Epidermal melanocyte (primary cell): ENCODE data around the gene PER2.
"Not testable (repeated sequence)": the region's sequence is repeated elsewhere in the genome, so short reads cannot be mapped to it uniquely, and the experiment has no call there.

Experiments used
- DNase-seq: peaks from one replicate; pipeline ENCODE4 v3.0.0; 2011; ENCODE audit warnings: low spot score; ENCODE audit not compliant: insufficient read length

The PER2 gene

GRCh38 chr2:238287737-238288649 lies at the start of gene PER2:
TSS of gene PER2 (minus strand) at chr2:238288610. CDS start at chr2:238277936, 10,674 bp downstream.
- no peak for DNase-seq

DNA sequence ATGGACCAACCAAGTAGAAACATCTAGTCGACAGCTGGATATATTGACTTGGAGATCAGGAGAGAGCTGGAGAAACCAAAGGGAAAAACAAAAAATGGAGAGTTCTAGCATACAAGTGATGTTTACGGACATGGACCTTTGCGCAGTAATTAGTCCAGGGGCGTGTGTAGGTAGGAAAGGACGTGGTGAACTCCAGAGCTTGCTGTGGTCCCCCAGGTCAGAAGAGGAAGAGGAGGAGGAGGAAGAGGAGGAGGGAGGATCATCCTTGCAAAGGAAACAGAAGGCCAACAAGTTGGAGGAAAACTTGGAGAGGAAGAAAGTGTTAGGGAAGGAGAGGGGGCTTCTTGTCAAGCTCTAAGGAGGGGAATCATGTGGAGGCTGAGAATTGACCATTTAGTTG lies 49.4 kb upstream of the PER2 start:
- no peak for DNase-seq

- DNase-seq, result no peak
These were observed 48.5 kb upstream of the PER2 start for GRCh38 chr2:238336793-238337444.

DNA sequence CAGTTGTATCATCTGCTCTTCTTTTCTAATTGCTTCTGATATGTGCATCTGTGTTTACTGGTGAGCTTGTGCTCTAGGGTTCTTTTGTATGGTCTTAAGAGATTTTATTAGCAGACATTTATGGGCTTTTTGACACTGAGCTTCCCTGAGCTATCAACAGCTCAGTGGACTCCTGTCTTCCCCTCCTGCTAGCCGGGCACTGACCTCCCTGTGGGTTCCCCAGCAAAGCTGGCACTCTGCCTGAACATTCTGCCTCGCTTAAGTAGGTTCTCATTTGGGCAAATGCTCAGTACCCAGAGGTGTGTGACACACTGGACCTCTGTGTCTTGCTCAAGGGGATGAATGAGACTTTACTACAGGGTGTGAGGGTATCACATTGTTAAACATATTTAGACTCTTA lies 47.7 kb upstream of the PER2 start:
- DNase-seq, result no peak

- DNase-seq, result not testable (repeated sequence)
These were observed 47.2 kb upstream of the PER2 start for GRCh38 chr2:238335591-238335990.

- no peak for DNase-seq
These were observed 46.5 kb upstream of the PER2 start for GRCh38 chr2:238334885-238335284.

GRCh38 chr2:238331916-238332315 lies 43.5 kb upstream of the PER2 start:
- DNase-seq, result no peak

DNA sequence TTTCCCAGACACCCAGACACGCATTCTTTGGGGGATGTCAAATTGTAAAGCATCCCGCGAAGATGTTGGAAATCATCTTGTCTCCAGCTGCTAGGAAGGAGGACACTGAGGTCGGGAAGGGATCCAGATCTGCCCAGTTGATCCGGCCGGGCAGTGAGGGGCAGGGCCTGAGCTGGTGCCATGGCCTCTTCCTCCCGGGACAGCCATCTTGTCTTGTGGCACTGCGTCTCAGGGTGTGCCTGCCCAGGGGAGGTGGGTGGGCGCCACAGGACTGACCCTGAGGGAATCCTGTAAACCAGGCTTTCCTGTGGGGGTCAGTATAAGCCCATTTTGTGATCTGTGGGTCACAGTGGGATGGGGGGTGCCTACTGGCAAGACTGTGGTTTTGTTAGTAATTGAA lies 42.0 kb upstream of the PER2 start:
- no peak for DNase-seq

DNA sequence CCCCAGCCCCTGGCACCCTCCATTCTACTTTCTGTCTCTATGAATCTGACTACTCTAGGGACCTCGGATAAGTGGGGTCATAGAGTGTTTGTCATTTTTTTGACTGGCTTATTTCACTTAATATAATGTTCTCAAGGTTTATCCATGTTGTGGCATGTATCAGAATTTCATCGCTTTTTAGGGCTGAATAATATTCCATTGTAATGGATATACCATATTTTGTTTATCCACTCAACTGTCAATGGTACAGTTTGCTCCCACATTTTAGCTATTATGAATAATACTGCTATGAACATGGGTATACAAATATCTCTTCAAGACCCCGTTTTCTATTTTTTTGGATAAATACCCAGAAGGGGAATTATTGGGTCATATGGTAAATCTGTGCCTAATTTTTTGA lies 39.3 kb upstream of the PER2 start:
- DNase-seq, result no peak

DNA sequence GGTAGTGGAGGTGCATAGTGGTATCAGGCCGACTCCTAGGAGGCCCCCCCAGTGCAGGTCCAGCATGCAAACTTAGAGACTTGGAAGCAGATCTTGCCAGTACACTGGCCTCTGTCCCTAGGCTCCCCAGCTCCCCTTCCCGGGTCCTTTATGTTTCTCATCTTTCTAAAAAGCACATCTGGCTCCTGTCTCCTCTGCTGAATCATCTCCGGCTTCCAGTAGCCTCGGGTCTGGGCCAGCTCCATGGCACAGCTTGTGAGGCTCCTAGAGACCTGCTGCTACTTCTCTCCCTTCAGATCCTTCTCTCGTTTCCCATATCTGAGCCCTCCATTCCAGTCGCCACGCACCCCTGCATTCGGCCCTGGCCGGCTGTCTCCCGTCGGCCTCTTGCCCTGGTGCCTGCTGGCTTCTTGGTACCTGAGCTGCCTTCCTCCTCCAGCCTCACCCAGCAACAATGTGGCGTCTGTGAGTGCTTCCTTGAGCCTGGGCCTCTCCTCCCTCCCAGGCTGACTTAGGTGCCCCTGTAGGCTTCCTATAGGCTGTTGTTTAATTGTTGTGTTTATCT lies 38.5 kb upstream of the PER2 start:
- DNase-seq, result no peak

- DNase-seq, result no peak
These were observed 37.3 kb upstream of the PER2 start for GRCh38 chr2:238325694-238326093.

GRCh38 chr2:238324248-238324647 lies 35.8 kb upstream of the PER2 start:
- DNase-seq, result not testable (repeated sequence)

- no peak for DNase-seq
These were observed 33.6 kb upstream of the PER2 start for GRCh38 chr2:238322001-238322411.

GRCh38 chr2:238321467-238321866 lies 33.1 kb upstream of the PER2 start:
- DNase-seq, result no peak

GRCh38 chr2:238320648-238321281 lies 32.4 kb upstream of the PER2 start:
- DNase-seq, result no peak

DNA sequence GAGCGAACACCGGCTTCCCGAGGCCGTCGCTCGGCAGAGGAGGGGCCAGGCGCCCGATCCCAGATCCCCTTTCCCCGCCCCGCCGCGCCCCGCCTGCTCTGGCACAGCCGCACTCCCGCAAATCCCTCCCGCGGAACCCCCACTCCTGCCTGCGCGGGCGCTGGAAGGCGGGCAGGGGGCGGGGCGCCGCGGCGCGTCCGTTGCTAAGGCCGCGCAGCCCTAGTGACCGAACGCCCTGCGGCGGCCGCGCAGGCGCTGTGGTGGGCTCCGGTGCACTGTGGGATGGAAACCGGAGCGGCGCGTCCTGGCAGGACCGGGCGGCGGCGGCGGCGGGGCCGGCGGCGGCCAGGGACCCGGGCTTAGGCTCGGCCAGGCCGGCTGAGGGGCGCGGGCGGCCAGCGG lies 31.8 kb upstream of the PER2 start, which contains the start of gene TRAF3IP1:
TRAF3IP1 (plus strand) TSS at position 273 of the 402 bp plus-strand sequence. CDS start 145 bp downstream, outside the sequence.
- peak; percentile 97 for DNase-seq

- DNase-seq, result no peak
These were observed 26.7 kb upstream of the PER2 start for GRCh38 chr2:238315031-238315595.

GRCh38 chr2:238314576-238314975 lies 26.2 kb upstream of the PER2 start:
- DNase-seq, result no peak

DNA sequence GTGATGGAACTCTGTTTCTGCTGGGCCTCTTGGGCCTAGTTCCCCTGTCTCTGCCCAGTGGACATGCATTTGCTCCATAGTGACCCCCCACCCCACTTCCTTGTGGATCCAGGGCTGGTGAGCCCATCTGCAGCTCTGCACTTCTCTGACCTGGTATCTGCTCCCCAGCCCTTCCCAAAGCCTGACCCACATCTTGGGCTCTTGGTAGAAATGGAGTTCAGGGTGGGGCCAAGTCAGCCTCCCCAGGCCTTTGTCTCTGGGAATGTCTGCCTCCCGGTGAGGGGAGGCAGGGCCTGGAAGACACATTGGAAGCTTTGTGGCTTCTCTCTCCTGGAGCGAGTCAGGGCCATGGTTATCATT lies 25.6 kb upstream of the PER2 start:
- no peak for DNase-seq

DNA sequence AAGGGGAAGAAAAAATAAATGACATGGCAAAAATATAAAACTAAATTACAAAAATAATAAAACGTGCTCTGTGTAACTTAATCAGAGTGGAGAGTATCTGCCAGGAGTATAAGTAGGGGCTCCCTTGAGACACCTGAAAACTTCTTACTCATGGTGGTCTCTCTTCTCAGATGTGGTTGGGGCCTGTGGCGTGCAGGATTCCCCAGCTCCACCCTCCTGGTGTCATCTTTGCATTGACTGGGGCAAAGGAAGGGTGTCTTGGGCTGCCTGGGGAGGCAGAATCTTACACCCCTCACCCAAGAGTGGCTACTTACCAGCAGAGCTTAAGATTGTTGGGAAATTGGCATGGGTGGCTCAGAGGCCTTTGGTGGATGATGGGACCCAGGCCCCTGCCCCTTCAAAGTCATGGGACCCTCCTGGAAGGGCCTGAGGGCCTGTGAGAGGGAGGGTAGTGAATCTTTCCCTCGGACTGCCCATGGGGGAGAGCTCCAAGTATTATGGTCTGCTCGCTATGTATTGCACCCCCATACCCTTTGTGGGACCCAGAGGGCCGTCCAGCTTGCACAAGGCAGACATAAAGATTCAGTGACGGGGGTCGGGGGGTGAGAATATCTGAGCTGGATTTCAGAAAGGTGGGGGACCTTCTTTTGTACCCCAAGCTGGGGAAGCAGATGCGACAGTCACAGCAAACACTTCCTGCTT lies 25.0 kb upstream of the PER2 start:
- no peak for DNase-seq

DNA sequence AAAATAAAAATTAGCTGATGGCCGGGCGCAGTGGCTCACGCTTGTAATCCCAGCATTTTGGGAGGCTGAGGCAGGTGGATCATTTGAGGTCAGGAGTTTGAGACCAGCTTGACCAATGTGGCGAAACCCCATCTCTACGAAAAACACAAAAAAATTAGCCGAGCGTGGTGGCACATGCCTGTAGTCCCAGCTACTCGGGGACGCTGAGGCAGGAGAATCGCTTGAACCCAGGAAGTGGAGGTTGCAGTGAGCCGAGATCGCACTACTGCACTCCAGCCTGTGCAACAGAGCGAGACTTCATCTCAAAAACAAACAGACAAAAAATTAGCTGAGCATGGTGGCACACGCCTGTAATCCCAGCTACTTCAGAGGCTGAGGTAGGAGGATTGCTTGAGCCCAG lies 22.3 kb upstream of the PER2 start:
- DNase-seq, result not testable (repeated sequence)
